Femur (tissue), 1 donor: ENCODE data around the gene LHX2.

Source experiments
- DNase-seq: peaks from one replicate; pipeline ENCODE4 v3.0.0-alpha.2; 2017

Gene LHX2

GRCh38 chr9:124014211-124014955 lies 2.8 kb downstream of the LHX2 start:
- DNase-seq: no peak

GRCh38 chr9:124014956-124015660 lies 3.5 kb downstream of the LHX2 start:
- DNase-seq: no peak

GRCh38 chr9:124015661-124016131 lies 4.1 kb downstream of the LHX2 start:
- DNase-seq: no peak

GRCh38 chr9:124016175-124017050 lies 4.8 kb downstream of the LHX2 start:
- no peak for DNase-seq

GRCh38 chr9:124017051-124017928 lies 5.7 kb downstream of the LHX2 start:
- no peak for DNase-seq

DNA sequence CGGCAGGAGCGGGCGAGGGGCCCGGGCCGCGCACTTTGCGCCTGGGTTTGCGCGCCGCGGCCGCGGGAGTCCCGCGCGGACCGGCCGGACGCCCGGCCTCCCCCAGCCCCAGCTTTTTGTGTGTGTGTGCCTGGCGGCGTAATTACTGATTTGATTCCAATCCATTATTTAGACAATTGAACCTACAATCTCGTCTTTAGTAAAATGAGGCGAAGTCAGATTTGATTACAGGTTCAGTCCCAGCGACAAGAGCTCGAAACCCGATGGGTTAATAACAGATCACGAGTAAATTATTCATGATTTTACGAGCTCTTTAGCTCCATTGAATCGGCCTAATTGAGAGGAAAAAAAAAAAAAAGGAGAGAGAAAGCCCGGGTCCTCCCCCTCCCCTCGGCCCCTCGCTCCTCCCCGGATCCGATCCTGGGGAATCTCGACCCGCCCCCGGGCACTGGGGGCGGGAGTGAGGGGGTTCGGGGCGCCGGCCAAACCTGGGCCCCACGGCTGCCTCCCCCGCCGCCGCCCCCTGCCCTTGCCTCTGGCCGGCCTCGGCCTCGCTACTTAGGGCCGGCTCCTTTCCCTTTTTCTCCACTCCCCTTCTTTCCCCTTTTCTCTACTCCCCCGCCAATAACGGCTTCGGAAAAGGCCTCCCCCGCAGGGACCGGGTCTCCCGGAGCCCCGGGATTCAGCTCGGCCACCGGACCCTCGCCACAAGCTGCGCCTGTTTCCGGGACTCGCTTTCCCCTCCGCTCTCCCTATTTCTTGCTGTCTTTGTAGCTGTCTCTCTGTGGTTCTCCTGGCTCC lies 6.6 kb downstream of the LHX2 start:
- DNase-seq: no peak

DNA sequence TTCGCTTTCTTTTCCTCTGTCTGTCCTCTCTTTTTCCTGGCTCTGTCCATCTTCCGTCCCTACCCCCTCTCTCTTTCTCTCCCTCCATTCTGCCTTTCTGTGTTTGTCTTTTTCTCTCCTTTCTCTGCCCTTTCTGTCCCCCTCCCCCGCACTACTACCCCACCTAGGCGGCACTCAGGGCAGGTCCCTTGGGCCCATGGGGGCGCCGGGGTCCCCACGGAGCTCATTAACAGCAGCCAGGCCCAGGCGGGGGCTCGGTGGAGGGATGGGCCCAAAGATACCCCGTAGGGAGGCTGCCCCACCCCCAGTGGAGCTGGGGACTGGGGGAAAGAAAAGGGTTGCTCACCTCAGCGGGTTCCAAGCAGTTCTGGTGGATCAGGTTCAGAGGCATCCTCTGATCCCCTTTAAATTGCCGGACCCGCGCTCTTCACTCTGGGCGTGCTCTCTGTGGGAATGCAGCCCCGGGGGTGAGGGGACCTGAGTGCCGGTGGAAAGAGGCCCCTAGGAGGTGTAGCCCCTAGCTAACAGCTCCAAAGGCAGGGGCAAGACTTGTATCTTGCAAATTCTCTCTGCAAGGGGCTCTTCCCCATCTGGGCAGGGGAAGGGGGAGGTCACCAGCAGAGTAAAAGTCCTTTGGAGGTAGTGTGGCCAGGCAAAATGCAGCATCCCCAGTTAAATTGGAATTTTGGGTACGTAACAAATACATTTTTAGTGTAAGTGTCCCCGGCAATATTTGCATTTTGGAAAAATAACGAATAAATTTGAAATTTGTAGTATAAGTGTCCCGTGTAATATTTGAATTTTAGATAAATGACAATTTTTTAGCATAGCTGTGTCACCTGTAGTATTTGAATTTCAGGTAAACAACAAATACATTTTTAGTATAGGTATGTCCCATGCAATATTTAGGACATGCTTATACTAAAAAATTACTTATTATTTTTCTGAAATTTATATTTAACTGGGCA lies 7.4 kb downstream of the LHX2 start:
- DNase-seq: no peak

- DNase-seq: no peak
Observed at GRCh38 chr9:124019771-124020519, 8.4 kb downstream of the LHX2 start.

DNA sequence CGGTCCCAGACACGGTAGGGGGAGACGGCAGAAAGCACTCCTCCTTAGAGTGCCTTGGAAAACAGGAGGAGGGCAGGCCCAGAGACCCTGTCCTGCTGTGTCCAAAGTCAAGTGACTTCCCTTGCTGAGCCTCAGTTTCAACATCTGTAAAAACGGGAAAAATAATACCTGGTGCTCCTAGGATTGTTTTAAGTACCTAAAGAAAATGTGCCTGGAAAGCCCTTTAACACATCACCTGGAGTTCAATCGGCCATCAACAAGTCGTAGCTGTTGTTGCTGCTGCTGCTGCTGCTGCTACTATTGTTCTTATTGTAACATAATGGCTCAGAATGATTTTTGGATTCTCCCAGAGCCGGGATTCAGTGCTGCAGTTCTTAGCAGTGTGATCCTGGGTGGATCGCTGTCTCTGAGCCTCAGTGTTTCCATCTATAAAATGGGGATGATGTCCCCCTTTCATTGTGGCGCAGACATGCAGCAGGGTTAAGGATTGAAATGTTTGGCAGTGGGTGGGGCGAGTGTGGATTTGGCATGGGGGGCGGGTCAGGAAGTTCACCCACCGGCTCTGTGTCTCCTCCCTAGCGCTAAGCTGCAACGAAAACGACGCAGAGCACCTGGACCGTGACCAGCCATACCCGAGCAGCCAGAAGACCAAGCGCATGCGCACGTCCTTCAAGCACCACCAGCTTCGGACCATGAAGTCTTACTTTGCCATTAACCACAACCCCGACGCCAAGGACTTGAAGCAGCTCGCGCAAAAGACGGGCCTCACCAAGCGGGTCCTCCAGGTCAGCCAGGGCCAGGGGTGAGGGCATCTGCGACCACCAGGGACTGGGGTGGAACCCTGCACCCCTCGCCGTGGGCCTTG lies 9.2 kb downstream of the LHX2 start:
- no peak for DNase-seq

DNA sequence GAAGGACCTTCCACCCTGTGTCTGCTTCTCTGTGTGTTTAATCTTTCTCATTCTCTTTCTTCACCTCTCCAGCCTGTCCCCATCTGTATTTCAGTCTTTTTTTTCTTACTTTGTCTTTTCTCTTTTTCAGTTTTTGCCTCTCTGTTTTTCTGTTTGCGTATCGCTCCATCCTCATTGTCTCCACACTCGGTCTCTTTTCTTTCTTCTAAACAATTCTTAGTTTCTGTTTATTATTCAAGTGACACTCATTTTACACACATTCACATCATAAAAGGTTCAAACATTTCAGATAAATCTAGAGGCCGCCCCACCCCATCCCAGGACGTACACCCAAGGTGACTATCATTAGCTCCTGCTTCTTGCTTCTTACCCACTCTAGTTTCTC lies 9.8 kb downstream of the LHX2 start:
- DNase-seq: no peak

- no peak for DNase-seq
Observed at GRCh38 chr9:124022201-124023121, 10.9 kb downstream of the LHX2 start.

GRCh38 chr9:124024107-124024506 lies 12.5 kb downstream of the LHX2 start:
- DNase-seq: no peak

DNA sequence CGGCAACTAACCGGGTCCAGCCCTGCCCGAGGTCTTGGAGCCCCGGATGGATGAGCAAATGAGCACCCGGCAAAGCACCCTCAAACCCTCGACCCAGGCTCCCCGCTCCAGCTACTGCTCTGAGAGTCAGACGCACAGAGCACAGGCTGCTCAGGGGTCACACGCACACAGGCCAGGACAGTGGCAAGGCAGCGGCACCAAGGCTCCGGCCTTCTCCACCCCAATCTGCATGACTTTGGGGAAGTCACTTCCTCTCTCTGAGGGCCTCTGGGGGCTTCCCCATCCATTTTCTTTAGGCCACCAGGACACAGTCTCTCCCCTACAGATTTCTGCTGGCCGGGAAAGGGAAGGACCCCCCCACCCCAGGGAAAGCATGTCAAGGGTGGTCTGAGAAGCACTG lies 18.0 kb downstream of the LHX2 start:
- DNase-seq: no peak

DNA sequence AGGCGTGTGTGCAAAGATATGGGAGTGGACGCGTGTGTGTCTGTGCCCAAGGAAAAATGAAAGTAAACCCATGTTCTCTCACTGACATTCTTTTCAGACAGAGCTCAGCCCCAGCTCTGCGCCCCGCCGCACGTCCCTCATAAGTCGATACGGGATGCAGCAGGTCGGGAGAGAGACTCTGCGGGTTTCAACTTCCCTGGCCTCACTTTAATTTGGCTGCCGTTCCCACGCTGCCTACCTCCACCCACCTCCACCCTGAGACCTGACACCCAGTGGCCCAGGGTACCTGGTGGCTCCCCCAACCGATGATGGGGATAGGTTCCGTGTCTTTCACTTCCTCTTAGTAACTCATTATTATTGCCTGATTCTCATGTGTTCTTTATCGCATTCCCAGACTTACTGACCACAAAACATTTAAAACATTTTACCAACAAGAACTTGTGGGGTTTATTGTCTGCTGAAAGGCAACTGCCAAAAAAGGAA lies 19.4 kb downstream of the LHX2 start:
- DNase-seq: no peak

- DNase-seq: no peak
Observed at GRCh38 chr9:124032247-124032646, 20.7 kb downstream of the LHX2 start.

- no peak for DNase-seq
Observed at GRCh38 chr9:124033348-124033747, 21.8 kb downstream of the LHX2 start.

DNA sequence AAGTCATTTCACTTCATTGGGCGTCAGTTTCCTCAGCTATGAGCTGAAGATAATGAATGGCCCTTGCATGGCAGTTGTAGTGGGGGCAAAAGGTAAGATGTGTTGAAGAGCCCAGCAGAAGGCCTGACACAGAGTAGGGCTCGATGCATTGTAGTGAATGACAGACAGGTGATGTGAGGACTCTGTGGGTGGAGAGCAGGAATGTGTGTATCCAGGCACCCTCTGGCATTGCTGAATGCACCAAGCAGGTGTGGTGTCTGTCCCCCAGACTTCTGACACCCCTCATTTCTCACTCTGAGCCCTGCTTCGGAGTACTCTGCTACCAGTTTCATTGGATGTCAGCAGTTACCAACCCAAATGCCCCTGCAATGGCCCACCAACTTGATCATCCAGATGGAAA lies 22.4 kb downstream of the LHX2 start:
- DNase-seq: no peak
